Activated CD4-positive, alpha-beta T cell treated with anti-CD3 and anti-CD28 coated beads for 1 hour (primary cell): ENCODE results near the gene PARK7.
"Not testable (repeated sequence)": the region's sequence is repeated elsewhere in the genome, so short reads cannot be mapped to it uniquely, and the experiment has no call there.

Experiments used
- DNase-seq: peaks from one replicate; pipeline ENCODE4 v3.0.0-alpha.2; 2020

The PARK7 gene

DNA sequence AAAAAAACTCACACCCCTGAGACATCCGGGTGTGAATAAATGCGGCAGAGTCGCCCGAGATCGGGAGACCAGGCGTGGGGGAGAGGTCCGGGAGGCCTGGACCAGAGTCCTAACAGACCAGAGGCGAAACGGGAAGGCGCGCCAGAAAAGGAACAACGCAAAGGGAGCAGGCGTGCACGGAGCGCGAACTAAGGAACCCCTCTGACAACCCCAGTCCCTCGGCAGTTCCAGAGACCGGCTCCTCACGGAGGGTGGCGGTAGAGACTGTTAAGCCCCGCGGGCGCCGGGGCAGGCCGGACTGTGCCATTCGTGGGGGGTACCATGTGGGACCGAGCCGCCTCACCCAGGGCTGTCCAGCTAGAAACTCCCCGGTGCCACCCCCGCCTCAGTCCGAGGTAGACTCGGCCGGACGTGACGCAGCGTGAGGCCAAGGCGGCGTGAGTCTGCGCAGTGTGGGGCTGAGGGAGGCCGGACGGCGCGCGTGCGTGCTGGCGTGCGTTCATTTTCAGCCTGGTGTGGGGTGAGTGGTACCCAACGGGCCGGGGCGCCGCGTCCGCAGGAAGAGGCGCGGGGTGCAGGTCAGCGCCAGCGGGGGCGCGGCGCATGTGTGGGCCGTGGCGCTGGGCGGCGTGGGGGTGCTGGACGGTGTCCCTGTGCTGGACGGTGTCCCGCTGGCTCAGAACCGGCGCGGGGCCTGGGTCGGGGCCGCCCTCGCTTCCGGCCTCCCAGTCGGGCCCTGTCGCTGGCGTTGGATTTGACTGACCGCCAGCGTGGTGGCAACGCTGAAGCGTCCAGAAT is at the start of gene PARK7:
Gene PARK7, plus strand, starts transcription at position 496 of the 798 bp plus-strand sequence. CDS start 1,075 bp downstream, outside the sequence.
- DNase-seq, result peak; percentile 100

DNA sequence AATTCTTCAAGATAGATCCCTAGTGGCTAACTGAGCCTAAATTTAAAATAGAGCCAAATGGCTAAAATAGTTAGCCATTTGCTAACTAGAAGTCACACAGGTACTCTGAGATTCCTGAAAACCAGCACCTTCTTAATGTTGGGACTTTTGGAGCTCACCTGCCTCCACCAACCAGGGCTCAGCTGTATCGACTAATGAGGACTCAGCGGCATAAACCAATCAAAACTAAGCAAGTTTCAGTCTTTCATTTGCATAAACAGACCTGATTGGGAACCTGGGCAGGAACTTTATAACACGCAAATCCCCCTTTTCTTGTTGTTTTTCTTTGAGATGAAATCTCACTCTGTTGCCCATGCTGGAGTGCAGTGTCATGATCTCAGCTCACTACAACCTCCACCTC is 49.4 kb upstream of the PARK7 start:
- no peak for DNase-seq

DNA sequence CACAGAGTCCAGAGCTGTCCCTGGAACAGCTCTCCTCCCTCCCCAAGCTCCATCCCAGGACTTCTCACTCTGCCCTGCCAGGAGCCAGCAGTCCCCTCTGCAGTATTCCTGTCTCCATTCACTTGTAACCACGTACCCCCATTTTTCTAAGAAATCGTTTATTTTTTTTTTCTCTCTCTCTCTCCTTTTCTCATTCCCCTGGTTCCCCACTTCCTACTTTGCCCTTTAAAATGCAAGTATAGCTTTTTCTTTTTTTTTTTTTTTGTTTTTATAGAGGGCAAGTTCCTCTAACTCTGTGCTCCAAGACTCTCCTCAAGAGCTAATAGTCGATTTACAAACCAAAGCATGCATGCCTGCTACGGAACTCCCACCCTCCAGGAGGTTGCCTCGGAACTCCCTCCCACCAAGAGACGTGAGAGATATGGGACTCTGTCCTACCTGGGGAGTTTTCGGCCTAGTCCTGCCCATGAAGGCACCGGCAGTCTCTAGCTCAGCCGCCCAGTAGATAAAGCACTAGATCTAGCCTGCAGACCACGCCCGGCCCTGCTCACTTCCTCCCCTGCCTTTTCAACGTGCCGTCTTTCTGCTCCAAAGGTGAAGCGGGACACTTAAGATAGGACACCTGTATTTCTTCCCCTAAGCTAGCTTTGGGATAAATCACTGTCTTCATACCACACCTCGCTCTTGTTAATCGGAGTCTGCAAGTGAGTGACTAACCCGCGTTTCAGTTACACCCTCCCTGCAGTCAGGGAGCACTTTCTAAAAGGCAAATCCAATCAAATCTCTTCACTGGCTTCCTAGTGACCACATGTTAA is 48.6 kb upstream of the PARK7 start:
- DNase-seq, result no peak

DNA sequence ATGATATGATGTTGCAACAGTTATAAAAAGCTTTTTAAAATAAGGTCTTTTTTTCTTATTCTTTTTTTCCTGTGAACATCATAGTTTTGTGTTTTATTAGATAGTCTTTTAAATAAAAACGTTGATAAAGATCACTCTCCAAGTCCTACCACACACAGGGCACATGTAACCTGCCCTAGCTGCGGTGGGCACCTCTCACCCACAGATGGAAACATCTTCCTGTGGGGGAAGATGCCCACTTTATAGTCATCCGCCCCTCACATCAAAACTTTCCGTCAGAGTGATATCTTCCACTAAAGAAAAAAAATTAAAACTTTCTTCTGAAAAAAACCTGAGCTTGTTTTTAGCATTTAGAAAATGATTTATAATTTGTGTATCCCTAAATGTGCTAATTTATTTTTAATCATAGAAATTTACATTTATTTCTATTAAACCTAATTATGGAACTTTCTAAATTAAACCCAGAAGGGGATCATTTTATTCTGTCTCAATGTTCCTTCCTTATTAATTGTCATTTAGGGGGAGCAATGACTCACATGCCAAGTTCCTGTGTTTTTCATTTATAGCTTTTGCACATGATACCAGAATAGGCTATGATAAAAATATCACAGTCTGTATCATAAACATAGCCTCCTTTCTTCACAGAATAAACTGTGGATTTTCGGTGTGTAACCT is 45.5 kb upstream of the PARK7 start:
- no peak for DNase-seq

DNA sequence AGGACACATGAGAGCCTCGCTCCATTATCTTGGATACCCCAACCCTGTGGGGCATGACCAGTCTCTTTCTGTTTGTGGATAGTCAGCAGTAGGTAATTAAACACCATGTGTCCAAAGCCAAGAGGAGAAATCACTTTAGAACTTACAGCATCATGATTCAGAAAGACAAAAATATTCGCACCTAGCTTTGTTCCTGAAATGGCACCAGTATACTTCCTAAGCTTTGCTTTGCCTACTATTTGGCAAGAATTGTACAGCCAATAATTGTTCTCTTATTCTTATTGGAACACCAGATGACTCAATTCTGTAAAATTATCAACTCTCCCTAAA is 45.0 kb upstream of the PARK7 start:
- DNase-seq, result no peak

DNA sequence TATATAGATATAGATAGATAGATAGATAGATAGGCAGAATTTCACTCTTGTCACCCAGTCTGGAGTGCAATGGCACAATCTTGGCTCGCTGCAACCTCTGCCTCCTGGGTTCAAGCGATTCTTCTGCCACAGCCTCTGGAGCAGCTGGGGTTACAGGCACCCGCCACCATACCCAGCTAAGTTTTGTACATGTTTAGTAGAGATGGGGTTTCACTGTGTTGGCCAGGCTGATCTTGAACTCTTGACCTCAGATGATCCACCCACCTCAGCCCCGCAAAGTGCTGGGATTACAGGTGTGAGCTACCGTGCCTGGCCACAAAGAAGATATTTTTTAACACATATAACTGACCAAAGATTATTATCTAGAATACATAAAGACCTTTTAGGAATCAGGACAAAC is 43.5 kb upstream of the PARK7 start:
- not testable (repeated sequence) for DNase-seq

DNA sequence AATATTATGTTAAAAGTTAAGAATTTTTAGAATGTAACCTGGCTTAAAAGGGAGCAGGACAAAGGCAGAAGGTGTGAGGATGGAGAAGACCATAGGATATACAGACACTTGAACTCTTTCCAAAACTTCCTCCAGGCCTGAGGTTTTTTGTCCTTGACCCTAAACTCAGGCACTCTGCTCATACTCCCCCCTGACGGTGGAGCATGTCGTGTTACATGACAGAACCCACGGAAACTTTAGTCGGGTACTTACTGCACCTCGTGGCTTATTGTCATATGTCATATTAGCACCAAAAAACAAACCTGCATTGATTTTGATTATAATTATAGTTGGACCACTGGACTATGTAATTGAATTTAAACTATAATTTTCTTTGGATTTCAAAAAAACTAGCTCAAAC is 41.6 kb upstream of the PARK7 start:
- DNase-seq, result no peak

DNA sequence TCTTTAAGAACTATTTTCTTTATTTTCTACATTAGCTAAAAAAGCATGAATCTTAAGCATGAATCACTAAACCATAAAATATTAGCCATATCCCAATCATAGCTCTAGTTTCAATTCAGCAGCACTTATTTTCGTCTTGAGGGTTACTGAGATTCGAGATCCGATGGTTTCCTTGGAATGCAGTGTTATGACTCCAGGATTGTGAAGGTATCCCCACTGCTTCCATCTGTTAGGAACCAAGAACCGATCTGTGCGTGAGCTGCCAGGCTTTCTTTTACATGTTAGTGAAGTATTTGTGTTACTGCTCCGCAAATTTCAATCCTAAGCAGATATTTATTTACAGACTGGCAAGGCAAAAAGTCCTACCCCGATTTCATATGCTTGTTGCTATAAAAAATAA is 39.7 kb upstream of the PARK7 start:
- no peak for DNase-seq

DNA sequence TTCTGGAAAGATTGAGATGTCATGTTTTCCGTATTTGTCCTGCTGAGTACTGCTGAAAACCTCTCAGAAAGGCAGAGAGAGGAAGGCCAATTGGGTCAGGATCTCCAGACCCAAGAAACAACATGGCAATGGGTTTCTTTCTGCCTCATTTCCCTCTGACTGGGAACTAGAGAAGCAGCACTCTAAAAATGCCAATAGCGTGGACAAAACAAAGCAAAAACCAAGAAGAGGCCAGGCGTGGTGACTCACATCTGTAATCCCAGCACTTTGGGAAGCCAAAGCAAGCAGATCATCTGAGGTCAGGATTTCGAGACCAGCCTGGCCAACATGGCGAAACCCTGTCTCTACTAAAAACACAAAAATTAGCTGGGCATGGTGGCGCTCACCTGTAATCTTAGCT is 39.2 kb upstream of the PARK7 start:
- no peak for DNase-seq

DNA sequence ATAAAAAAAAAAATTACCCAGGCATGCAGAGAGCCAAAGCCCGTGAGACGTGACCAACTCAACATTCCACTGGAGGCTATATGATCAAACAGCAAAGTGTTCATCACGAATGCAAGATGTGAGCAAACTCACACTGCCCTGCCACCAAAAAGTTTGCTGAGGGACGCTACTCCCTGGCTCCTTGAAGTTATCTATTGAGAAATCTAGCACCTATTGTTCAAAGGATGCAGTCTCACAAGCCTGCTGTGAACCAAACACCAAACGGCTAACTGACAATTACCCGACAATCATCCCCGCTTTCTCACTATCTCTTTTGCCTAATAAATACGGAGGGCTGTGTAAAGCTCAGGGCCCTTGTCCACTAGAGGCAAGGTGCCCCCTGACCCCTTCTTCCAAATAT is 34.5 kb upstream of the PARK7 start:
- DNase-seq, result not testable (repeated sequence)

DNA sequence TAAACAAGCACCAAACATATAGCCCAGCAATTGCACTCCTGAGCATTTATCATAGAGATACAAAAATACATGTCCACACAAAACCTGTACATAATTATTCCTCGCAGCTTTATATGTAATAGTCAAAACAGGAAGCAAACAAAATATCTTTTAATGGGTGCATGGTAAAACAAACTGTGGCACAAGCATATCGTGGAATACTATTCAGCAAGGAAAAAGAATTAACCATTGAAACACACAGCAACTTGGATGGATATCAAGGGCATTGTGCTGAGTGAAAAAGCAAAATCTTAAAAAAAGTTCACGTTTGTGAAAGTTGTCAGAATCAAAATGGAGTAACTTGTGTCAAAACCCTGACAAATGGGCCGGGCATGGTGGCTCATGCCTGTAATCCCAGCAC is 33.3 kb upstream of the PARK7 start:
- no peak for DNase-seq

DNA sequence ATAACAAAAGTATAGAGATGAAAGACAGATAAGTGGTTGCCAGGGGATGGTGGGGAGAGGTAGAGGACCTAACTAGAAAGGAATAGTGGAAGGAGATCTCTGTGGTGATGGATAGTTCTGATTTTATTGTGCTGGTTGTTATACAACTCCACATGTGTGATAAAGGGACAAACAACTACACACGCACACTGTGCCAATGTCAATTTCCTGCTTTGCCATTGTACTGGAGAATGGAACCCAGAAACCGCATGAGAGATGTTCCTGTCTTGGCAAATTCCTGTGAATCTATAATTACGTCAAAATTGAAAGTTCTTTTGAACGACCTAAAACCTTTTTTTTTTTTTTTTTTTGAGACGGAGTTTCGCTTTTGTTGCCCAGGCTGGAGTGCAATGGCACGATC is 31.9 kb upstream of the PARK7 start:
- no peak for DNase-seq

DNA sequence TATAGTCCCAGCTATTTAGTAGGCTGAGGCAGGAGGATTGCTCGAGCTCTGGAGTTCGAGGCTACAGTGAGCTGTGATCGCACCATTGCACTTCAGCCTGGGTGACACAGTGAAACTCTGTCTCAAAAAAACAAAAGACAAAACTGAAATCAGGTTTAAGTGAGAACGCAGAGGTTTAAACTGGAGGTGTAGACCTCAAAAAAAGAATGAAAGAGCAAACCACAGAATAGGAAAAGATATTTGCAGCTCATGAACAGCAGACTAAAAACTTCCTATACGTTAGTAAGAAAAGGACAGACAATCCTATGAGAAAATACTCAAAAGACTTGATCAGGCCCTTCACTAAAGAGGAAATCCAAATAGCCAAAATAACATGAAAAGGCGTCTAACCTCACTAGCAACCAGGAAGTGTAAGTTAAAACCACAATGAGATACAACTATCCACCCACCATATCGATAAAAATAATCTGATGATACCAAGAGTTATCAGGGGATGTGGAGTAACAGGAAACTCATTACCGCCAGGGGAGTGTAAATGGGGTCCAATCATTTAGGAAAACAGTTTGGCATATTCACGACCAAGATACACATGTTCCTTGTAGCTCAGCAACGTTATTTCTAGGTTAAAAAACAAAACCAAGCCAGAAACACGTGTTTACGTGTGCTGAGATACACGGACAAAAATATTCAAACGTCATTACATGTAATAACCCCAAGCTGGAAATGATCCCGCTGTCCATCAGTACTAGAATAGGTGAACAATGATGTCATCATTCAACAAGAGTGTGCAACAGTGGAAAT is 30.7 kb upstream of the PARK7 start:
- no peak for DNase-seq

DNA sequence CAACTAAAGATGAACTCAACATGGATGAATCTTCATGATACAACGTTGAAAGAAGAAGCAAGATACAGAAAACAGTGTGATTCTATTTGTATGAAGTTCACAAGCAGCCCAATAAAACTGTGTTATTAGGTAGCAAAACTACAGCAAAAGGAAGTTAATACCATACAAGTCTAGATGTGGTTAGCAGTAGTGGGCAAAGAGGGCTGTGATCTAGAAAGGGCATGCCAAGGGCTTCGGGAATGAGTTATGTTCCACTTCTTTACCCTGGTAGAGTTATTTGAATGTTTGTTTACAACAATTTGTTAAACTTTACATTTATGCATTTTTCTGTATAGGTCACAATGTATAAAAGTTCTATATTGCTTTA is 30.1 kb upstream of the PARK7 start:
- DNase-seq, result no peak

DNA sequence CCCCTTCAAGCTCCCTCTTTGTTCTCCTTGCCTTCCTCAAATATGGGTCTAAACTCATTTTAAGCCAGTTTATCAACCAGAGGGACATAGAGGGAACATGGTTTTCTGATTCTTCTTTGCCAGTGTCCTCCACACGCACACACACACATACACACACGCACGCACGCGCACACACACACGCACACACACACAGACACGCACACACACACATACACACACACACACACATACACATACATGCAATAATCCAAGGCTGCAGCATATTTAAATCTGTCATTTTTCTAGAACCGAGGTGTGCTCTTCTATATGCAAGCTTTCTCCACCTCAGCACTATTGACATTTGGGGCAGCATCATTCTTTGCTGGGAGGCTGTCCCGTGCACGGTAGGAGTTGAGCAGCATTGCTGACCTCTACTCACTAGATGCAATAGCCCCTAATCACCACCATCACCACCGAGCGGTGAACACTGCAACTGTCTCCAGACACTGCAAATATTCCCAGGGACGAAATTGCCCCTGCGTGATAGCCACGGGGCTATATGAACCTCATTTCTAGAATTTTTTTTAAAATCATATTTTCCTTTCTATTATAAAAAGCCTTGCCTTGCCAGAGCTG is 28.9 kb upstream of the PARK7 start:
- no peak for DNase-seq

DNA sequence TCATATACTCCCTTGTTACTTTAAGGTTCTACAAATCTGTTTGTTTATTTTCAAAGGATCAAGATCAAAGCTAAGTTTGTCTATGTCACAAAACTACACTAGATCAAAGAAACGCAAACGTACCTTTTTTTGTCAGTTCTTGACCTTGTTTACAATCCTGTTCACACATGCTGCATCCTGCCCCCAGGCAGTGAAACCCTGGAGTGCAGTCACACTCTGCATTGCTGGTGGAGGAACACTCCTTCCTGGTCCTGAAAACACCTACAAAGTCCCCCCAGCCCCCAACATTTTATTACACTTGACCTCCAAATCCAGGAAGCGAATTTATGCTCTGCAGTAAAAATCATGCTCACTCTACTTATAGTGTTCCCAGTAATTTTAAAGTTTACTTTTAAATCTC is 23.4 kb upstream of the PARK7 start:
- DNase-seq, result no peak

DNA sequence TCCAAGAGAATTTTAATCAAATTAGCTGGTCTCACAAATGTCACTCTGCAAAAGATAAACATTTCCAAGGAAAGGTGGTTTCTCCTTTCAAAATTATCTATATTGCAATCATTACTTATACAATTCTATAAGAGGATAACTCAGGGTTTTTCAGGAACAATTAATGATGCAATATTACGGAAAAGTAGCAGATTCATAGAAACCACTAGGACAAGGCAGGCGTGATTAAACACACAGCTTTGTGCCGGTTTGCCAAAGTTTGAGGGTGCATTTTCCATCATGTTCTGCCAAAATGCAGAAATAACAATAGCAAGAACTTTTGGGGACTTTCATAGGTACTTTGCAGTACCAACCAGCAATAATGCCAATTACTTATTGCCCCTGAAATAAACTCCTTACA is 21.5 kb upstream of the PARK7 start:
- no peak for DNase-seq

DNA sequence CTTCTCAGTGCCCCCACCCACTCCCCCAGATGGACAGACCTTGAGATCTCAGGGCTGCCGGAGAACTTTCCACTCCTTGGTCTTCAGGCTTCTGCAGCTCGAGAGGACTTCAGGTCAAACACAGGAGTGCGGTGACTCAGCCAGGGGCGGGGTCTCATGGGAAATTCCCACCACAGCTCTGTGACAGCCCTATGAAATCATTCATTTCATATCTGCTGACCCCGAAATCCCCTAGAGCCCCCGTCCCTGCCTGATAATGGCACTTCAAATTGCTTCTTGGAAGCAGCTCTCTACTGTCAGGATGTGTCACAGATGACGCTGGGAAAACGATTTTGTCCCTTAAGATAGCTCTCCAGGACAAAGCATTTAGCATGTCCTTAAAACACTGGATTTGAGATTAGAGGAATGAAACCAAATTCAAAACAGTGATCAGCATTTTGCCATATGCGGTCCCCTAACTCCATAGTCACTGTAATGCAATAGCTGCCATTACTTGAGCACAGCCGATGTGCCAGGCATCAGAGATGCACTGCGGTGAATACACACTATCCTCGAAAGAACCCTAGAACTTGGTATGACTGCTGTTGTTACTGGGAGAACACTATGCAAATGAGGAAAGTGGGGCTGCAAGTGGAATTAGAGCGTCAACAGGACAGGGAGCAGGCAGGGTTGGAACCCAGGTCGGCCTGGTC is 20.6 kb upstream of the PARK7 start, which contains the start of gene TNFRSF9:
Gene TNFRSF9, minus strand, starts transcription at position 95 of the 692 bp plus-strand sequence. CDS start 845 bp downstream, outside the sequence.
- DNase-seq, result peak; percentile 43

DNA sequence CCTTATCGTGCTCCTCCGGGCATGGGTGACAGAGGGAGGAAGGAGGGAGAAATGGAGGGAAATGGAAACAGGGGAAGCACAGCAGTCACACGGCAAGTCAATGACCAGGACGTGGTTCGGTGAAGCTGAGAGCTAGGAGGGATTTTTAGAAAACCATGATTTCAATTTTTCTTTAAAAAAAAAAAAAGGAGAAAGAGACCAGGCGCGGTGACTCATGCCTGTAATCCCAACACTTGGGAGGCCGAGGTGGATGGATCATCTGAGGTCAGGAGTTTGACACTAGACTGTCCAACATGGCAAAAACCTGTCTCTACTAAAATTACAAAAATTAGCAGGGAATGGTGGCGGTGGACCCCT is 20.1 kb upstream of the PARK7 start:
- DNase-seq, result no peak

DNA sequence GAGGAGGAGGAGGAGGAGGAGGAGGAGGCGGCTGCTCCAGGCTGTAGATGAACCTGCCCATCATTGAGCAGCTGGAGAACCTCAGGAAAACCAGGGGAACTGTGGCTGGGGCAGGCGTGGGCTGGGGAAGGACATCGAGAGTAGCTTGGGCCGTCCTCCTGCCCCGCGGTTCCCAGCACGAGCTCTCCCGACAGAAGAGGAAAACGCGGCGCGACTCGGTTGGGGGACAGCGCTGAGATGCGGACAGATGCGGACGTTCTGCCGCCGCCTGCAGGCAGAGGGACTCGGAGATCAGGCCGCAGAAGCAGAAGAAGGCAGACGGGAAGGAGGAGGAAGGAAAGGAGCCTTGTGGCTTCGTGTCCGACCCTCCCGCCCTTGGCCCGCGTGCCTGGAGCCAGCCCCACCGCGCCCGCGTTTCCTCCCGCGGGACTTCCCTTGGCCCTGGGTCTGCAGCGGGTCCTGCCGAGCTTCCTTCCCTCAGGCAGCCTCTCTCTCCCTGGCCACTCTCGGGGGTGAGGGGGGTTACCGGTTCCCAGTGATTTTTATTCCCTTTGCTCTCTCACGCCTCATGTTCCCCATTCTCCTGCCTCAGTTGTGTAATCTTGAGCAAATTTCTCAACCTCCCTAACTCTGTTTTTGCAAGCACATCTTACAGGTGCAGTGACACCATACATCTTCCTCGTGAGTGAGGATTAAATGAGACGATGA is 19.1 kb upstream of the PARK7 start:
- peak; percentile 19 for DNase-seq

DNA sequence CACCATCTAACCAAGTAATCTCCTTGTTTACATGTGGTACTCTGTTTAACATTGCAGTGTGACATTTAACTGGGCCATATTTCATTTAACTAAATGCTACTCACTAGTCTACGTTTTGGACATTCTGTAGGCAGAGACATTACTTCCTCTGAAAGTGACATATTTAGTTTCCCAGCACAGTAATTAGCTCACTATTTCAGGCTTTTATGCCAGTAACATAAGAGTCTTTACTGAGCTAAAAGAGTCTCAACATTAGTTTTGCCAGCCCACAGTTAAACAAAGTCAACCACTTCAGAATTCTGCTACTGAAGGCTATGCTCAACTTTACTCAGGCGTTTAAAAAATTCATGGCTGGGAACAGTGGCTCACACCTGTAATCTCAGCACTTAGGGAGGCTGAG is 18.3 kb upstream of the PARK7 start:
- DNase-seq, result no peak
